HG03159 (cell line): ENCODE measurements around the gene PARVB.
"Not testable (repeated sequence)": the region's sequence is repeated elsewhere in the genome, so short reads cannot be mapped to it uniquely, and the experiment has no call there.

Experiments used
- ATAC-seq: cut with Tn5 transposase; IDR thresholded peaks from one replicate; pipeline ENCODE4 v1.9.1; 2021; ENCODE audit warnings: mild to moderate bottlenecking, moderate library complexity; ENCODE audit not compliant: unreplicated experiment

PARVB gene

DNA sequence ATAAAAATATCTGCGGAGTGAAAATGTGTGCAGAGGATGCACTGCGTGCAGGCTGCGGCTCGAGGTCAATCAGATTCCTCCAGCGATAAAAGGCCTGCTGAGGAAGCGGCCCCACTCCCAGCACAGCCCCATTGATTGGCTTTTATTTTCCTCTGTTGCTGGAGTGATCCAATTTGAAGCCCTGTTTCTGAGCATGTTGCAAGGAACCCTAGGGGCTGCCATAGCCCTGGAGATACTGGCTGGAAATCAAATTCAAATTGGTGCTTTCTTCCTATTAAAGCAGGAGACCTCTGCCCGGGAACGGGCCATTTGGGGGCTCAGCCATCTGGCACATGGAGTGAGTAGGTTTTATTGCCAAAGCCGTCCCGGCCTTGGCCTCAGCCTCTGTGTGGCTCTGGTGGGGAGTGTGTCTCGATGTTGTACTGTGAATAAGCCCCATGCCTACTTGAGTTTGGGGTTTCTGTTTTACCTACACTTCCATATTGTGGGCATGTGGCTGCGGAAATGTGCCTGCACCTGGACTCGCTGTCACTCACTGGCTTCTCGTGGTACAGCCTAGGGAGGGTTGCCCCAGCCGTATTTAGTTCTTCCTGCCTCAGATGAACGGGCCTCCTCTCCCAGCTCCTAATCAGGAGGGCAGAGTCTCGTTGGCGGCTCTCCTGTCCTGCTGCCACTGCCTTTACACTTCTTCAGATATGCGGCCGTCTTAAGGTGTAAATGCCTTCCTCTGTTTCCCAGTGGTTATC is 25.6 kb downstream of the PARVB start:
- ATAC-seq: no peak

DNA sequence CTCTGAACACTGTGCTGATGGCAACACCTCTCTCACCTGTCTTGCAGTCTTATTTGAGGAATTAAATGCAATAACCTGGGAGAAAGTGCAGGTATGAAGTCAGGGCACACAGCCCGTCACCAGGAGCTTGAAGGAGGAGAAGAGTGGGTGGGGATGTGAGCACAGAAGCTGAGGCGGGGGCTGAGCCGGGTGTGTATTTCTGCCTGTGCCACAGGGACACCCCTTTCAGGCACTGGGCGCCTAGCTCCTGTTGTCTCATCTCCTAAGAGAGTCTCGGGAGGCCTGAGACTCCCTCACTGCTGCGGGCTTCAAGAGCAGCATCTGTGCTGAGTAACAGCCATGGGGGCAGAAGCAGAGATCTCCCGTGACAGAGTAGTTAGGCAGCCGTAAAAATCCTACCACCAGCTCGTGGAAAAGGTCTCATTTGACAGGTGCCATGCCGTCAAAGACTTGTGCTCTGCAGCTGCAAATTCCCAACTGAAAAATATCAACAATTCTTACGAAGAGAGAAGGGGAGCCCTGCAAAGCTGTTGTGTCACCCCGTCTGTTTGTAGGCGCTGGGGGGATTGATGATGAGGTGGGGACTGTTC is 26.8 kb downstream of the PARVB start:
- ATAC-seq: no peak

DNA sequence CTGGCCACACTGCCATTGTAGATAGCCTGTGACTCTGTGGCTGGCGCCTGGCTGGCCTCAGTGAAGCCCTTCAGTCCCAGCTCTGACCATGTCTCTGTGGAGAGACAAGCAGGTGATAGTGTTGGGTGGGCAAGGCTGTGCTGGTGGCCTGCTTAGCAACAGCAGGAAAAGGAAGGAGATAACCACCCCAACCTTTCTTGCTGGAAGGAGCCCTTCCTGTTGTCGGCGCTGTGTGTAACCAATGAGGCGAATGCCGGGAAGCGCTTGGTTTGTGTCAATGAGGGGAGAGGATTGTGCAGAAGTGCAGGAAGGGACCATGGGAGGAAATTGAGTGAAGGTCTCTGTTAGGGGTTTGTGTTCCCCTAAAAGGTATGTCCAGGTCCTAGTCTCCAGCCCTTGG is 27.3 kb downstream of the PARVB start:
- no peak for ATAC-seq

DNA sequence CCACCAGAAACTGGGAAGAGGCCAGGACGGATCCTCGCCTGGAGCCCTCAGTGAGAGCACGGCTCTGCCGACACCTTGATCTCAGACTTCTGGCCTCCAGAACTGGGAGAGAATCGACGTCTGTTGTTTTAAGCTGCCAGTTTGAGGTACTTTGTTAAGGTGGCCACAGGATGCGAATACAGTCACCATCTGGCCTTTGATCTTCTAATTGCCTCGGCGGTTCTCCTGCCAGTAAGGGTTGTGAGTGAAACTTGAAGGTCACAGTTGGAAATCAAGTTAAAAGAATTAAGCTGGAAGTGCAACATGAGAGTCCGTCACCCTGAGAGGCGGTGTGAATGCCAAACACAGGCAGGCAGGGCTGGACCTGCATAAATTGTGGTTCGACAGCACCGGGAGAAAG is 27.9 kb downstream of the PARVB start:
- ATAC-seq: no peak

DNA sequence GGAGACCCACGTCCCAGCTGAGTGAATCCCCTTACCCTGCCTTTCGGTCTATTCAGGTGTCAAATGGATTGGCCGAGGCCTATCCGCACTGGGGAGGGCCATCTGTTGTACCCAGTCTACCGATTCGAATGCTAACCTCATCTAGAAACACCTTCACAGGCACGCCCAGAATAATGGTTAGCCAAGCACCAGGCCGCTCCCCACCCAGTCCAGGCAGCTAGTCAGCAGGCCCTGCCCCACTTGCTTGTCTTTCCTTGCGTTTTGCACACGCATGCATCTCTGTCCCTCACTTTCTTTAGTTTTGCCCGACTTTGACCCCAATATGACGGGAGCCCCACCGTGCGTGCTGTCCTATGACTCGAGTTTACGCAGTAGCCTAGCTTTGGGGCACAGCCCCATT is 31.7 kb downstream of the PARVB start:
- no peak for ATAC-seq

DNA sequence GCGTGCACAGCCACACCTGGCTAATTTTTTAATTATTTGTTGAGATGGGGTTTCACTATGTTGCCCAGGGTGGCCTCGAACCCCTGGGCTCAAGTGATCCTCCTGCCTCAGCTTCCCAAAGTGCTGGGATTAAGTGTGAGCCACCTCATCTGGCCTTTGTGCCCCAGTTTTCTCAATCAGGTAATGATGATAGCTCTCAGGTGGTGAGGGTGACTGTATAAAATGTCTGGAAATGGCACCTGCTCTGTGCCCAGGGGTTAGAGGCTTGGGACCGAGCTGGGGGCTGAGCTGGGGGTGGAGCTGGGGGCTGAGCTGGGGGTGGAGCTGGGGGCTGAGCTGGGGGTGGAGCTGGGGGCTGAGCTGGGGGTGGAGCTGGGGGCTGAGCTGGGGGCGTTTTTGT is 32.5 kb downstream of the PARVB start:
- ATAC-seq: not testable (repeated sequence)

DNA sequence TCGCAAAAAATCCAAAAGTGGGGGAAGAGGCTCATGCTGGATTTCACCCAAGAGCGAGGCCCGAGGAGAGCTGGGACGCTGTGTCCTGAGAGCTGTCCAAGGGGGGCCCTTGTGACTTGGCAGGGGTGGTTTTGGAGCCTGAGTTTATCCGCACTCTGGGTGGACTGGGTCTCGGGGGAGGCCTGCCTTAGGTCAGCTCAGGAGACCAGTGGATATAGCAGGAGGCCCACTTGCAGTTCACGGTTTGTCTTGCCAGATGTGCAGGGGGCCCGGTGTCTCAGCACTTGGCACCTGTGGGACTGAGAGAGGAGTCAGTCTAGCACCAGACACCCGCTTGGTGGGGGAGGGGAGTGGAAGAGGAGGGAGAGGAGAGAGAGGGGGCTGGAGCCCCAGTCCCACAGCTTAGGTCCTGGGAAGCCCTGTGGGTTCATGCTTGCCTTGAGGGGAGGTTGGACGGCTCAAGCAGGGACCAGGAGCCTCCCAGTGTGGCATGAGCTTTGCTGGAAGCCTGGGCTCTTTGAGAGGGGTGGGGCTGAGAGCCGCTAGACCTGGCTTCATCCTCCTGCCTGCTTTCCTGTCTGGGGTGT is 33.4 kb downstream of the PARVB start:
- ATAC-seq: no peak

DNA sequence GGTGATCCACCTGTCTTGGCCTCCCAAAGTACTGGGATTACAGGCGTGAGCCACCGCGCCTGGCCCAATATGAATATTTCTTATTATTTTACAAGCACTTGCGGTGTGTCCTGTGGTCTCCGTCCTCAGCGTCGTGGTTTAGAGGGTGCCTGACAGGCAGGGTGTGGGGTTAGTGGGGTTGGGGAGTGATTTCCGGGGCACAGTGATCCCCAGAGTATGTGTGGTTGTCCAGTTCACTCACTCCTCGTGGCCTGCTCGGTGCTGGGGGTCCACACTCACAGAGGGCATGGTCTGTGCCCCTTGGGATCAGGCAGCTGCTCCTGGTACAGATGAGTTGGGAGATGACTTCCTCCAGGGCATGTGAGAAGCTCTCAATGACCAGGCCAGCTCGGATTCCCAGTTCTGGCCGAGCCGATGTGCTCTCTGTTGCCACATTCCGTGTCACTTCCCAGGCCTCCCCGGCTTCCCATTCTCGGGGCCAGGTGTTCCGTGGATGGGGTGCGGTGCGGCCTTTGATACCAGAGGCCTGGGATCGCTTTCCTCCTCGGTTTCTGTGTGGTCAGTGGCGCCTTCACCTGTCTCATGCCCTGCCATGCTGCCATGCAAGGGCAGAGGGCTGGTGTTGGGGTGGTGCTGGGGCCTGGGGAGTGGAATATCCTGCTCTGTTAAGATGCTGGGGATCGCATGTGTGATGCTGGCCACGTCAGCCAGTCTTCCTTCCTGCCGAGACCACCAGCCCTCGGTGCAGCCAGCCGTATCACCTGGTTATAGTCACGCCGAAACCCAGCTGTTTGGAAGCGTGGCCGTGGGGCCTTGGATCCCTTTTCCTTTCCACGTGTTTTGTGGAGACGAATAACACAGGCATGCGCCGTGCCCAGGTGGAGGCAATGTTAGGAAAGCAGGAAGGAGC is 39.6 kb downstream of the PARVB start:
- no peak for ATAC-seq

DNA sequence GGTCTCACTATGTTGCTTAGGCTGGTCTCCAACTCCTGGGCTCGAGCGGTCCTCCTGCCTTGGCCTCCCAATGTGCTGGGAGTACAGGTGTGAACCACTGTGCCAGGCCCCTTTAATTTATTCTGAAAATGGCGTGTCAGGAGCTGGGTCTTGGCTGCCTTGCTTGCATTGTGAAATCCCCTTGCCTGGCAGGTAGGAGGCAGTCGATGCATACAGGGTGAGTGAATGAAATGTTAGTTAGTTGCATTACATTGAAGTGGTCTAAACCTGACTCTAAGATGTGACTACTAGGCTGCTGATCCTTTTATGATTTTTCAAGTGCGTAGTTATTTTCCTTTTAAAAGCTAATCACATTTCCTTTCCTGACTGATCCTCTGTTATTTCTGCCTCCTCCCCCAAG is 42.9 kb downstream of the PARVB start:
- ATAC-seq: no peak

DNA sequence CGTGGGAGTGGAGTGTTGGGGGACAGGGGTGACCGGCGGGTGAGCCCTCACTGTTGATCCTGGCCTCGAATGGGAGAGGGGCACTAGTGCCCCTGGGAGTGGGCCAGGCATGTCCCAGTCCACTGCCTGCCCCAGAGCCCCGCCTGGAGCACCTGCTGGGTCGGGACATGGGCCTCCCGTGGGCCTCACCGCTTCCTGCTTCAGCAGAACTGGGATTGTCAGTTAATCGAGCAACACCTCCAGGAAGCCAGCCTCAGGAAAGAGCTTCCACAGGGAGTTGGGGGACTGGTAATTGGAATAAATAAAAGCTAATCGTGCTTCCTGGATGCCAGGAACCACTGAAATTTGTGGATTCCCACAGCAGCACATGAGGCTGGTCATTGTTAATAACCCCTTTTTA is 43.8 kb downstream of the PARVB start:
- ATAC-seq: no peak

DNA sequence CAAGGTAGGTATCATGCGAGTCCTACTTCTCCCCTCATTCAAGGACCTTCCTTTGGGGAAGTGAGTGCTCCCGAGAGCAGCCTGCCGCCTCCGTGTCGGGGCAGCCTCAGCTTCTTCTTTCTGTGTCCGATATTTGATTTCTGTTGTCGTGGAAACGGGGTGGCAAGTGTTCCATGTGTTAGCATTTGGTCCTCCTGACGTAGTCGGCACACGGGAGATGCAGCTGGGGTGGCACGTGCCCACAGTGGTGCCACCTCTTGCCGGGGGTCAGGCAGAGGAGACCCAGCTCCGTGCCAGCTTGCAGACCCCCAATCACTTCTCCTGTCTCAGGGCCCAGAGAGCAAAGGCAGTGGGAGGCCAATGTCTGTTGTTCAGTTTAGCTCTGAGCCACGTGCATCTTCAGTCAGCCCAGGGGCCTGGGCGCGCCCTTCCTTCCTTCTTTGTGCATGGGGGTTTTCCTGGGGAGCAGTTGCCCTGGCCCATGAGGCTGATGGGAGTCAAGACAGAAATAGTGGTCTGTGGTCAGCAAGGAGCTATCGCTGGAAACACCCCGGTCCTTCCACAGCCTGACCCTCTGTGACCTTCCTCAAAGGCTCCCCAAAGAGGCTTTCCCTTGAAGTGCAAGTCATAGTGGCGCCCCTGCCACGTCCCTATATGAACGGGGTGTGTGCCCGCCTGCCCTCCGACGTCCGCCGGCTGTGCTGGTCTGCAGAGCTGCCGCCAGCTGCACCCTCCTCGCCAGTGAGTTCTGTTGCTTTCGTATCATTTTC is 44.5 kb downstream of the PARVB start:
- peak; percentile 42 for ATAC-seq

DNA sequence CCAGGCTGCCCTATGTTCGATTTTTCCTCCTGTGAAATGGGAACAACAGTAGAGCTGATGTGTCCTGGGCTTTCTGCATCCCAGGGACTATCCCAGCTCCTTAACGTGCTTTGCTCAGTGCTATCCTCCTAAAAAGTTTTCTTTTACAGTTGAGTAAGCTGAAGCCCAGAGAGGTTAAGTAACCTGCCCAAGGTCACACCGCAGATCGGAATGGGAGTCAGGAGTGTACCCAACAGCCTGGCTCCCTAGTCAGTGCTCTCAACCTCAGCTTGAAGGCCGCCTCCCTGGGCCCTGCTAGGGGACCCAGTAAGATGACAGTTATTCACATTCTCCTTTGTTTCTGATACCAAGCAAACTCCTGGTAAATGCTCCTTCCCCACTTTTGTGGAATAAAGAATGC is 45.9 kb downstream of the PARVB start:
- ATAC-seq: no peak

DNA sequence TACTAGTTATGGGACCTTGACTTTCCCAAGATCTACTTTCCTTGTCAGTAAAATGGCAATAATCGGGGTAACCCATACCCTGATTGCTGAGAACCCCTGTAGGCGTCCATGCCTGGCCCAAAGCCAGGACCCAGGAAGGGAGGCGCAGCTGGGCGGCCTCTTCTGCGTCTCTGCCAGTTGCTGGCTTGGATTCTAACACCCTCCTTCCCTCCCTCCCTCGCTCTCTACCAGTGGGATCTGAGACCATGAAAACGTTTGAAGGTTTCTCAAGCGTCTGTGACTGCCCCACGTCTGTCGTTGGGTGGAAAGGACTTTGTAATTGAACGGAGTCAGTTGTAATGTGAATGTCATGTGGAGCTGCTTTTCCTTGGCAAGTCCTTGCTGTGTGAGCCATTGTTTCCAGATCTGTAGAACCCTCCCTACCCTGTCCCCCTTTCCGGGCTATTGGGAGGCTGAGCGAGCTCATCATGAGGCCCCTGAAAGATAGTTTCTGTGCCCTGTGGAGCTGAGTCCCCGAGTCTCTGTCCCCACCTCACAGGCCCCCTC is 47.8 kb downstream of the PARVB start:
- ATAC-seq: no peak

DNA sequence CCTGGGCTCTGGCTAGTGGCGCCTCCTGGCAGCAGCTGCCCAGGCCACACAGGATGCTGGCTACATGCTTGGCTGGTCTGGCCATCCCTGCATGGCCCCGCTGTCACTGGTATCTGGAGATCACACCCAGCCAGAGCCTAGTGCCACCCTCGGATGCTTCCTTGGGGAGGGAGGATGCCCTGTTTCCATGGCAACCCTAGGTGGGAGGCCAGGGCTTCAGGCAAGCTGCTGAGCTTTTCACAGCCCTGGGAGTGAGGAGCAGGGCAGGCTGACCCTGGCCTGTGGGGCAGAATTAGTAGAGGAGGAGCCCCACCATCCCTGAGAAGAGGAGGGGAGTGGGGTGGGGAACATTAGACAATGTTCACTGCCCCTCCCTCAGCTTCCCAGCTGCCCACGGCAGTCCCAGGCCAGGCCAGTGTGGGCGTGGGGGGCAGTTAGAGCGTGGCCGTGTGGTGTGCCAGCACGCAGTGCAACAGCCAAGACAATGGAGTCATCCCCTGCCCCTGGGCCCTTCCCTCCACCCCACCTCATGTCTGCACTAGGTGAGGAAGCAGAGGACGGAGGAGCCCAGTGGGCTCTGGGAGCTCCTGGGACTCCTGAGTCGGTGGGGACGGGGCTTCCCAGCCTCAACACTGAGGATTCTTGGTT is 50.4 kb downstream of the PARVB start:
- ATAC-seq: no peak

DNA sequence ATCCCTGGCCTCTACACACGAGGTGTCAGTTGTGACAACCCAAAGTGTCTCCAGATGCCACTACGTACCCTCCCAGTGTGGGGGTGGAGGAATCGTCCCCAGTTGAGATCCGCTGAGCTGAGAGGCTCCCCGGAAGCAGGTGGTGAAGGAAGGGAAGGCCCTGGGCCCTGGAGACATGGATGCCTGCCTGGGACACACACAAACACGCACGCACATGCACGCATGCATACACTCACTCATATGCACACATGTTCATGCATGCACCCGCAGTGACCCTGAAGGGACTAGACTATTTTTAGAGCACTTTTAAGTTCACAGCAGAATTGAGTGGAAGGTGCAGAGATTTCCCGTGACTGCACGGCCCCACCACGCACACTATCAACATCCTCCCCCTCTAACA is 50.9 kb downstream of the PARVB start:
- no peak for ATAC-seq

DNA sequence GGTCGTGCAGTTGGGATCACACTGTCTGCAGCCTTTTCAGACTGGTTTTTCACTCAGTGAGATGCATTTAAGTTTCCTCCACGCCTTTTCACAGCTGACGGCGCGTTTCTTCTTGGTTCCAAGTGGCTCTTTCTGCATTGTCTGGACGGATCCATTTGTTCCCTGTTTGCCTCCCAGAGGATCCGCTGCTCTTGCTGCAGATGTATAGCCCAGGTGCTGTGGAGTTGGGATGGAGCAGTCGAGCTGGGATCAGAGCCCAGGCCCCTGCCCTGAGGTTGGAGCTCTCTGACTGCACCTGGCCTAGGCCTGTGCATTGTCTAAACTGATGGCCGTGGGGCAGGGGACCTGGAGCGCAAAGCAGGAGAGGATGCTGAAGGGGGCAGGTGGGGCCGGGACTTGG is 51.6 kb downstream of the PARVB start:
- ATAC-seq: no peak

DNA sequence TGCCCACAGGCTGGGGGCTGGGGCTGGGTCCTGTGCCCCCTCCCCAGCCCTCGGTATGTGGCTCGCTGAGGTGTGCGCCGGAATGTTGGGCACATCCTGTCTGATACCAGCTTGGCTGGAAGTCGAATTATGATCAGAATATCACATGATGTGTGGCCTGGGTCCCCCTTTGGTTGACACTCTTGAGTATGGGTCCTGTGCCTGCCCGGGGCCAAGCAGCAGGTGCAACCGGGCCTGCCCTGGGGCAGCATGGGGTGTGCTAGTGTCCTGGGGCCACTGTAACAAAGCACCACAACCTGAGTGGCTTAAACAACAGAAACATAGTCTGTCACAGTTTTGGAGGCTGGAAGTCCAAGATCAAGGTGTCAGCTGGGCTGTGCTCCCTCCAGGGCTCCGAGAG is 52.7 kb downstream of the PARVB start:
- no peak for ATAC-seq

DNA sequence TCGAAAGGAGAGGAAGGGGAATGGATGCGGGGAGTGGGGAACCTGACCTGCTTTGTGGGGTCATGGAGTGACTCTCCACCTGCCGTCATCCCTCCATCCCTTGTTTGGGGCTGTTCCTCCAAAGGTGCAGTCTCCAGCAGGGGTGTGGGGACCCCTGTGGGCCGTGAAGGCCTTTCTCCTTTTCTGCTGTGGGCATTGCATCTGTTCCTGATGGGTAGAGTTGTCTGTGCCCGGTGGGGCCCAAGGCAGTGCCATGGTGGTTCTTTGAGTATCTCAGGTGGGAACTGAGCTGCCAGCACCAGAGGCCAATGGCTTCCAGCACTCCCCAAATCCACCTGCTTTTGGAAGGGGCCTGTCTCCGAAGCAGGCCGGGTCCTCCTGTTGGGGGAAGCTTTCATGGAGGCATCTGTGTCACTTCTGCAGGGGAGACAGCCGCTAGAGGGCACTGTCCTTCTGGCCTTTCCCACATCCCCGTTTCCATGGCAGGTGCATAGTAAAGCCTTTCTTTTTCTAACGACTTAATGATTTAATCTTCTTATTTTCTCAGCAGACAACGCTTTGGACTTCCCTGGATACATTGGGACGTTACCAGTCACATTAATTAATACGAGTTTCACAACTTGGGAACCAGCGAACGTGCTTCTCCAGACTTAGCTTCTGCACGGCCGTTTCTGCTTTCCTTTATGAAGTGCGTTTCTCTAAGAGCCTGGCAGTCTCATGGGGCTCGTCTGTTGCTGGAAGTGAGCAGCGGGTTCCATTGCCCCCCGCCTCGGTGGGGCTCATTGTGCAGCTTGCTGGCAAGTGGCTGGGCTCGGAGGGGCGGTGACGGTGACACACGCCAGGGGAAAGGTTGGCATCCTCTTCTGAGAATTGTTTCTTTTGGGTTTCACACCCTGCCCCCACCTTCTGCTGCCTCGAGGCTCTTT is 57.1 kb downstream of the PARVB start:
- no peak for ATAC-seq

DNA sequence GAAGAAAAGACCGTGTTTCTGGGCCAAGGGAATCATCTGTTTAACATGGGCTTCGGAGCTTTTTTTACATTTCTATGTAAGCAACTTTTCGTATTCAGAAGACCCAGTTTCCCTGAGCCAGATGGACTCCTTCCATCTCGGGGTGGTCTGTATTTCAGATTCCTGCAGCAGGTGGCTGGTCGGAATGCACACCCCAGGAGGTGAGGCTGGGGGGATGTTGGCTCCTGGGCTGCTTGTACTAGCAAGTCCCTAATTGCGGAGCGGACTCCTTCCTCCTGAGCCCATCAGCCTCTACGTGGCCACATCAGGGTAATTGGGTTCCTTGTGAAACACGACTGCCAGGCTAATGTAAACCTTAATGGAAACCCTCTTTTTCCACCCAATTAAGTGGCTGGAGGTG is 58.7 kb downstream of the PARVB start:
- no peak for ATAC-seq
